Gastroesophageal sphincter (tissue), 3 donors: Measurements from ENCODE around the gene IGFBP6.

Source experiments
- CTCF ChIP-seq, 4 experiments: fragments of 200-600 bp in 2 of 4; fragments of 450-650 bp in 2 of 4; sonication (generic) in 1 of 4; IDR thresholded peaks; one replicate each; pipeline ENCODE4 v1.5.1; 2017 to 2019; ENCODE audit warnings: antibody characterized with exemption in 4 of 4, mild to moderate bottlenecking in 2 of 4, moderate library complexity in 2 of 4
- EP300 ChIP-seq: sonication (generic); formaldehyde crosslinking; IDR thresholded peaks from one replicate; pipeline ENCODE4 v1.6.1; 2017; ENCODE audit warnings: antibody characterized with exemption, mild to moderate bottlenecking
- POLR2A ChIP-seq, 2 donors: fragments of 450-650 bp; IDR thresholded peaks; one replicate each; pipeline ENCODE4 v1.6.1; 2017; ENCODE audit warnings: antibody characterized with exemption in 2 of 2, mild to moderate bottlenecking in 2 of 2, moderate library complexity in 1 of 2
- POLR2AphosphoS5 ChIP-seq: sonication (generic); formaldehyde crosslinking; IDR thresholded peaks from one replicate; pipeline ENCODE4 v1.6.1; 2017; ENCODE audit warnings: antibody characterized with exemption

- TF ChIP-seq CTCF (IDR thresholded peaks at IDR 0.05) (no peak), POLR2A (IDR thresholded peaks at IDR 0.05) (peak in 1 of 2 donors; percentile 3), POLR2AphosphoS5 (peak; percentile 36), EP300 (no peak)
These were observed 48.6 kb upstream of the IGFBP6 start for GRCh38 chr12:53048780-53049401.
